EH (cell line): Measurements from ENCODE around the gene CLDN4.
A peak's percentile ranks its signal among the peaks of the same experiment; 100 is the strongest.

Experiments used
- DNase-seq: peaks from one replicate; pipeline ENCODE4 v3.0.0-alpha.2; 2015; ENCODE audit warnings: low read depth

CLDN4 gene

DNA sequence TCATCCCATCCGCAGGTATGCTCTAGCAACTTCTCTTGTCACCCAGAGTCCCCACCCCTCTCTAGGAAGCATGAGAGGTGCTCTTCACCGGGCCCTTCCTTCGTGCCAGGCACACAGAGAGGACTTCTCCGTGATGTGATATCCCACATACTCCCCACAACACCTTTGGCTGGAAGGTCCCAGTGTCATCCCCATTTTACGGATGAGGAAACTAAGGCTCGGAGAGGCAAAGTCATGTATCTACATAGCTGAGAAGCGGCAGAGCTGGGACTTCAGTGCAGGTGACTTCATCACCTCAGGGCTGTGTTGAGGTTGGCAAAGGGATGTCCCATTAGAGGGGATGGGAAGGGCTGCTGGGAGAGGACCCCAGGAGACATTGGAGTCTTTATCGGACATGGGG lies 45.6 kb downstream of the CLDN4 start:
- DNase-seq, result no peak

DNA sequence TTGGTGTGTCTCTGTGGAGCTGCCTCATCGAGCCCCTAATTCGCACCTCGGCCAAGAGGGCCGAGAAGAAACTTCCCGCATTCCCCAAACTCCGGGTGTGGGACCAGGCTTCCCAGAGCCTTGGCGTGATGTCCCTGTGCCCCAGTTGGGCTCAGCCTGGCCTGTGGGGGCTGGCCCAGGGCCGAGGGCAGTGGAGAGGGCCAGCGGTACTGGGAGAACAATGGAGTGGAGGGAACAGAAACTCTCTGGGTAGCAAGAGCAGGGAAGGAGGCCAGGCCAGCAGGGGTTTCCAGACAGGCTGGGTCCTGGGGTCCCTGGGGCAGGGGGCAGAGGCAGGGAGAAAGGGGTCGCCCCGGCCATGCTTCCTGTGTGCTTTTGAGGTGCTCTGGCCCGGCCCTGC lies 46.2 kb downstream of the CLDN4 start:
- no peak for DNase-seq

DNA sequence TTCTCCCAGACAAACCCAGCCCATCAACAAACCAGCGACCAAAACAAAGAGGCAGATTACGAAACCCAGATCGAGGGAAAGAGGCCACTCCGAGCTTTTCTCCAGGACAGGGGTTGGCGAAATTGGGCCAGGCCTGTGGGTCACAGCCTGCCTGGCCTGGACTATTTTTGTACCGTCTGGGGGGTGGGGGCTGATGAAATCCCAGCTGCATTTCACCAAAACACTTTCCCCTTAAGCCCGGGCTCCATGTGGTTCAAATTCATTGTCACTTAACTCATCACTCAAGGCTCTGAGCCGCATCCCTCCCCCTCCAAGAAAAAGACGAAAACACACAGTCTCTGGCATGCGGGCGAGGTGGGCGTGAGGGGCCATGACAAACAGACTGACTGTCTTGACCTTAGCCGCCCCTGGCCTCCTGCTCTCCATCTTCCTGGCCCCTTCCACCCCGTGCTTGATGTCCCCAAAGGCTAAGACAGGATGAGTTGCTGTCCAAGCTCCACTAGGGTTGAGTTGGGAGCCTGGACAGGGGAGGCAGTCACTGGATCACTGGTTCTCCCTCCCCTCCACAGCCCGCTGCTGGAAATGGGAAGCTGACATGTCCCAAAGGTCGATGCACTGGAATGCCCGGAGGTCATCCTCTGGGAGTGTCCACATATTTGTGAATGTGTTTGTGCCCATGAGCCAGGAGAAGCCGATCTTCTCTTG lies 49.3 kb downstream of the CLDN4 start:
- peak; percentile 88 for DNase-seq

DNA sequence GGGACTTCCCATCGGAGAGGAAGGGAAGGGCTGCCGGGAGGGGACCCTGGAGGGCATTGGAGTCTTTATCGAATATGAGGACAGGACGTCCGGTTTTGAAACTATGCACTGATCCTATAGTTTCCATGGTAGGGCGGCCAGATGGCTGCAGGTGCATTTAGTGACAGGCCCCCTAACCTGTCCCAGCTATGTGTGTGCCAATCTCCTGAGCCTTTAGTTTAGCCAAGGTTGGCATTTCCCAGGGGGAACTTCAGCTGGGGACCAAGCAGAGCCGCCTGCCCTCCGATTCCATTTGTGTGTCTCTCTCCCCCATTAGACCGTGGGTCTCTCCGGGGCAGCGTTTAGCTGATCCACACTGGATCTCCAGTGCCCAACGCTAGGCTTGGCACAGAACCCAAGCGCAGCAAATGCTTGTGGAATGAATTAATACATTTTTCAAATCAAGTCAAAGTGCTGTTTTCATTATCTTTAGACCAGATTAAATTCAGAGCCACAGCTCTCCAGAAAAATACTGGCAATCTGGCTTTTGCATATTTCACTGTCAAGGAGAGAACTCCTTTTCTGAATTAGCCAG lies 50.0 kb downstream of the CLDN4 start:
- DNase-seq, result no peak

DNA sequence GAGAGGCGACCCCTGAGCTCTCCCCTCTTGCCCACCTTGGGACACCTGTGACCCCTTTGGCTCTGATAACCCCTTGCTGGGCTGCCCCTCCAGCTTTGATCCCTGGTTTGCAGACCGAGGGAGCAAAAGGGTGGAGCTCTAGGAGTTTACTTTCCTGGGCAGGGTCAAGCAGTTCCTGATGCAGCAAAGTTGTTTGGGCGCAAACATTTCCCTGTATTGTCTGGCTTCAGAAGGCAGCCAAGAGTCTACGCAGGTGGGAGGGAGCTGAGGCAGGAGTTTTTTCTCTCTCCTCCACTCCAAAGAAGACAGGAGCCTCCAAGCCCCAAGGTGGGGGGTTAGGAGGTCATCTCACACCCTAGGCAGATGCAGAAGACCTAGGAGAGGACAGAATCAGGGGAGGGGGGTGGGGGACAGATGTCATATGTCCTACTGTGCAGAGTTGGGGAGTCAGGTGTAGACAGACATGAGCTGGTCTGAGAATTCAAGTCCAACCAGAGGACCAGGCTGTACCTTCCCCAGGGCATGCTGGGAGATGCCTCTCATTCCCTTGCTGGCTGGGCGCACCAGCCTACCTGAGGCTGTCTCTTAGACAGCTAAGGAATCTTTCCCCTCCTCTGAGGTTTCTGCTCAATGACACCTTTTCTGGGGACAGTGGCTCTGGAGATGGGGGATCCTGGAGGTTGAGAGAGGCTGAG lies 50.7 kb downstream of the CLDN4 start:
- no peak for DNase-seq

DNA sequence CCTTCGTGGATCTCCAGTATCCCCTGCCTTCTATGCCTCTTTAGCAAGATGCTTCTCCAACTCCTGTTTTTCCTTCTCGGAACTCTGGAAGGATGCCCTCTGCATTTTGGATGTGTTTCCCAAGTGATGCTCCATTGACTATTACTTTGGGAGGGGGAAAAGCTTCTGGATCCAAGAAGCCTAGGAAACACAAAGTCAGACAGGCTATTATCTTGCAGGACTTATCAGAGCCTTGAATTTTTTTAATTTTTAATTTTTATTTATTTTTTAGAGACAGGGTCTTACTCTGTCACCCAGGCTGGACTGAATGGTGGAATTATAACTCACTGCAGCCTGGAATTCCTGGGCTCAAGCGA lies 51.2 kb downstream of the CLDN4 start:
- DNase-seq, result no peak
